Gastroesophageal sphincter (tissue), 4 donors: Measurements from ENCODE around the gene UBE2D4. TPM values are rescaled to one million over a fixed set of nuclear protein-coding genes. Genes with fewer than 3 reads are reported as not detected.
A peak's percentile ranks its signal among the peaks of the same experiment; 100 is the strongest.

Source experiments
- ATAC-seq: fragments of 150-250 bp; one replicate; pipeline ENCODE4 v1.9.1; 2016; ENCODE audit warnings: mild to moderate bottlenecking, moderate library complexity
- H3K27ac ChIP-seq, 4 donors: fragments of 200-600 bp; sonication (generic) in 3 of 4; 1 replicate in 3 of 4; 2 replicates in 1 of 4; pipeline ENCODE4 v1.5.1; 2016 to 2019
- H3K27me3 ChIP-seq: fragments of 200-600 bp; sonication (generic); one replicate; pipeline ENCODE4 v1.5.1; 2019
- H3K36me3 ChIP-seq, 2 donors: fragments of 200-600 bp; sonication (generic); one replicate each; pipeline ENCODE4 v1.5.1; 2019; ENCODE audit warnings: control low read depth in 1 of 2
- H3K4me1 ChIP-seq, 3 donors: fragments of 200-600 bp; sonication (generic); 1 replicate in 2 of 3; 2 replicates in 1 of 3; pipeline ENCODE4 v1.5.1; 2016 to 2019; ENCODE audit warnings: control low read depth in 2 of 3
- H3K4me3 ChIP-seq, 2 donors: fragments of 200-600 bp; sonication (generic); one replicate each; pipeline ENCODE4 v1.5.1; 2019; ENCODE audit warnings: mild to moderate bottlenecking in 1 of 2, moderate library complexity in 1 of 2
- H3K9me3 ChIP-seq, 3 donors: fragments of 200-600 bp; sonication (generic); one replicate each; pipeline ENCODE4 v1.5.1; 2017 to 2019; ENCODE audit warnings: control low read depth in 2 of 3
- EP300 ChIP-seq: sonication (generic); formaldehyde crosslinking; IDR thresholded peaks from one replicate; pipeline ENCODE4 v1.6.1; 2017; ENCODE audit warnings: antibody characterized with exemption, mild to moderate bottlenecking
- POLR2A ChIP-seq, 2 donors: fragments of 450-650 bp; IDR thresholded peaks; one replicate each; pipeline ENCODE4 v1.6.1; 2017; ENCODE audit warnings: antibody characterized with exemption in 2 of 2, mild to moderate bottlenecking in 2 of 2, moderate library complexity in 1 of 2
- POLR2AphosphoS5 ChIP-seq: sonication (generic); formaldehyde crosslinking; IDR thresholded peaks from one replicate; pipeline ENCODE4 v1.6.1; 2017; ENCODE audit warnings: antibody characterized with exemption
- WGBS, 2 donors: methylation state at CpG; one replicate each; pipeline ENCODE4 v1.1.5; 2018; ENCODE audit warnings: low coverage in 1 of 2; 5-methylcytosine and 5-hydroxymethylcytosine counted together
- total RNA-seq, 4 donors: library from RNA; depleted of rRNA; stranded (reverse); fragments of >200 nt; gene quantifications; one replicate each; pipeline ENCODE4 v1.1.0, GENCODE V29; 2016
- TF ChIP-seq, protein P1 (sequence below), 4 experiments: fragments of 200-600 bp in 2 of 4; fragments of 450-650 bp in 2 of 4; sonication (generic) in 1 of 4; IDR thresholded peaks; one replicate each; pipeline ENCODE4 v1.5.1; 2017 to 2019; ENCODE audit warnings: antibody characterized with exemption in 4 of 4, mild to moderate bottlenecking in 2 of 4, moderate library complexity in 2 of 4

Gene UBE2D4
- 10 to 100 TPM; 22.7 to 38.3 (median 28.5) TPM for total RNA-seq

DNA sequence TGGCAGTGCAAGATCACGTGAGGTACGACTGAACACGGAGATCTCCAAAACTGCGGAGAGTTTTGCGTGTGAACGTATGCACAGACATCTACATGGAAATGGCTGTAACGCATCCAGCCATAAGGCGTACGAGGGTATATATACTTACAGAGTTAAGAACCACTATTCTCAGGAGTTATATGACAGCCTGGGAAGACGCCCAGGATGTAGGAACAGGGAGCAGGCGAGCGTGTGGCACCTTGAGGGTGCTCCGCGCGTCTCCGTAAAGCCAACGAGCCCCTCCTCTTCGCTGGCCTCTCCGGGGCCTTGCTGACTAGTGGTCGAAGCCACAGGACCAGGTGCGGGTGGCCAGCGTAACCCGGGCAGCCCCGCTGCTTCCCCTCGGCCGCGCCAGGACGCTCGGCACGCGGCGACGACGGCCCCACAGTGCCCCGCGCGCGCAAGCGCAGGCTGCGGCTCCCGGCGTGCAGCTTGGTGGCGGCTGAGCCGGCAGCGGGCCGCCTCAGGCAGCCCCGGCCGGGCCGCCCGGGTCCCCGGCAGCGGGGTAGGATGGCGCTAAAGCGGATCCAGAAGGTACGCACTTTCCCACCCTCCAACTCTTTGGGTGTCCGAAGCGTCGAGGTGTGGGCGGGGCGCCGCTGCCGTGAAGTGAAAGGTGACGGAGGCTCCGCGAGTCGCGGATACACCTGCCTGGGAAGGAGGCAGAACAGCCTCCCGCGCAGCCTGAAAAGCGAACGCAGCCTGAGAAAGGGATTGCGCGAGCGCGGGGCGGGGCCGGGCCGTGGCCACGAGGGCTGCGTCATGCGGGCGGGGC lies at the start of gene UBE2D4:
Gene UBE2D4 (plus strand): TSS at position 453 of the 814 bp plus-strand sequence. CDS start 97 bp downstream, at position 550.
- no peaks in the 10 kb centered on the region for H3K9me3 ChIP-seq
- no peaks in the 10 kb centered on the region for H3K36me3 ChIP-seq
- 0 to 5% methylated on average over 4 to 11 of the region's 82 CpGs for WGBS, 2 donors

DNA sequence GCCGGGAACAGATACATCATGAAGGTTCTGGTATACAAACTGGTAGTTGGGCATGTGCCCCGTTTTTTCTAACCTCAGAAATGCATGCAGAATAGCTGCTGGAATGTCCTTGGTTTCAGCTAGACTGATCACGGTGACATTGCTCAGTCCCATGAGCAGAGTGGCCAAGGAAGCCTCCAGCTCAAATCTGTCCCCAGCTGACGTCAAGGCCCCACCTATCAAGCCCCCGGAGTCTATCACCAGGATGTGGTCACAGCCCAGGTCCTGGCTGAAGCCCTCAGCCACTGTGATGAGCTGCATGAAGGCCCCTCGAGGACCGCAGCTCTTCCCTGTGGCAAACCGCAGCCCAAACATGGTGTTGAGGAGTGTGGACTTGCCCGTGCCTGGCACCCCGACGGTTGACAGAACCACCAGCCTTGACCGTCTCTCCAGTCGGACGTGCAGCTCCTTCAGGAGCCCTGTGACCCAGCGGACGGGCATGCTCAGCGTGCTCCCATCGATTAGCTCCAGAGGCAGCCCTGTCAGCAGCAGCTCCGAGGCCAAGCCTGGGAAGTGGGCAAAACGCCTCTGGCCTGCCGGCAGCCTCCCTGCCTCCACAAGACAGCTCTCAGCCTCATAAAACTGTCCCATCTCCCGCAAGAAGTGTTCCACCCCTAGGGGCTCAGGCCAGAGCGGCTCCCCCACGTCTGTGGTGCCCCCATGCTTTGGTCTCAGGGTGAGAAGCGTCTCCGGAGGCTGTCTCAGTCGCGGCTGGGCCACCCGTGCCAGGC lies 49.1 kb upstream of the UBE2D4 start:
- TF ChIP-seq POLR2A (IDR thresholded peaks at IDR 0.05) (no peak), EP300 (no peak), POLR2AphosphoS5 (no peak)
- TF ChIP-seq, protein P1, sequence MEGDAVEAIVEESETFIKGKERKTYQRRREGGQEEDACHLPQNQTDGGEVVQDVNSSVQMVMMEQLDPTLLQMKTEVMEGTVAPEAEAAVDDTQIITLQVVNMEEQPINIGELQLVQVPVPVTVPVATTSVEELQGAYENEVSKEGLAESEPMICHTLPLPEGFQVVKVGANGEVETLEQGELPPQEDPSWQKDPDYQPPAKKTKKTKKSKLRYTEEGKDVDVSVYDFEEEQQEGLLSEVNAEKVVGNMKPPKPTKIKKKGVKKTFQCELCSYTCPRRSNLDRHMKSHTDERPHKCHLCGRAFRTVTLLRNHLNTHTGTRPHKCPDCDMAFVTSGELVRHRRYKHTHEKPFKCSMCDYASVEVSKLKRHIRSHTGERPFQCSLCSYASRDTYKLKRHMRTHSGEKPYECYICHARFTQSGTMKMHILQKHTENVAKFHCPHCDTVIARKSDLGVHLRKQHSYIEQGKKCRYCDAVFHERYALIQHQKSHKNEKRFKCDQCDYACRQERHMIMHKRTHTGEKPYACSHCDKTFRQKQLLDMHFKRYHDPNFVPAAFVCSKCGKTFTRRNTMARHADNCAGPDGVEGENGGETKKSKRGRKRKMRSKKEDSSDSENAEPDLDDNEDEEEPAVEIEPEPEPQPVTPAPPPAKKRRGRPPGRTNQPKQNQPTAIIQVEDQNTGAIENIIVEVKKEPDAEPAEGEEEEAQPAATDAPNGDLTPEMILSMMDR (IDR thresholded peaks at IDR 0.05): no peak
- Histone ChIP-seq H3K27ac (no peak overlapping the region), H3K4me1 (peaks cover 0 to 31% (median 9%) of the 10 kb centered on the region in 3 donors), H3K9me3 (no peaks in the 10 kb centered on the region), H3K36me3 (peaks cover 0 to 84% of the 10 kb centered on the region in 2 donors), H3K4me3 (no peak overlapping the region), H3K27me3 (no peaks in the 10 kb centered on the region)
- ATAC-seq: no peak
- 100% methylated on average over 1 of the region's 29 CpGs; no CpG with 5 or more reads in 1 of the 2 donors for WGBS, 2 donors

More for the DNA sequence above, at the start of gene UBE2D4:
- H3K27ac ChIP-seq: peak within 1 kb of the TSS; percentile 84 to 98 (median 94)
- TF ChIP-seq POLR2A (IDR thresholded peaks at IDR 0.05): peak; percentile 98
- TF ChIP-seq POLR2AphosphoS5: peak; percentile 99
- no peak for TF ChIP-seq EP300
- TF ChIP-seq, protein P1 (IDR thresholded peaks at IDR 0.05): peak in 1 of 4 experiments; percentile 17
- peaks cover 0 to 29% (median 10%) of the 10 kb centered on the region in 3 donors for H3K4me1 ChIP-seq
- no peaks in the 10 kb centered on the region for H3K27me3 ChIP-seq
- ATAC-seq: peak; percentile 95
- peak within 1 kb of the TSS; percentile 51 to 74 for H3K4me3 ChIP-seq

DNA sequence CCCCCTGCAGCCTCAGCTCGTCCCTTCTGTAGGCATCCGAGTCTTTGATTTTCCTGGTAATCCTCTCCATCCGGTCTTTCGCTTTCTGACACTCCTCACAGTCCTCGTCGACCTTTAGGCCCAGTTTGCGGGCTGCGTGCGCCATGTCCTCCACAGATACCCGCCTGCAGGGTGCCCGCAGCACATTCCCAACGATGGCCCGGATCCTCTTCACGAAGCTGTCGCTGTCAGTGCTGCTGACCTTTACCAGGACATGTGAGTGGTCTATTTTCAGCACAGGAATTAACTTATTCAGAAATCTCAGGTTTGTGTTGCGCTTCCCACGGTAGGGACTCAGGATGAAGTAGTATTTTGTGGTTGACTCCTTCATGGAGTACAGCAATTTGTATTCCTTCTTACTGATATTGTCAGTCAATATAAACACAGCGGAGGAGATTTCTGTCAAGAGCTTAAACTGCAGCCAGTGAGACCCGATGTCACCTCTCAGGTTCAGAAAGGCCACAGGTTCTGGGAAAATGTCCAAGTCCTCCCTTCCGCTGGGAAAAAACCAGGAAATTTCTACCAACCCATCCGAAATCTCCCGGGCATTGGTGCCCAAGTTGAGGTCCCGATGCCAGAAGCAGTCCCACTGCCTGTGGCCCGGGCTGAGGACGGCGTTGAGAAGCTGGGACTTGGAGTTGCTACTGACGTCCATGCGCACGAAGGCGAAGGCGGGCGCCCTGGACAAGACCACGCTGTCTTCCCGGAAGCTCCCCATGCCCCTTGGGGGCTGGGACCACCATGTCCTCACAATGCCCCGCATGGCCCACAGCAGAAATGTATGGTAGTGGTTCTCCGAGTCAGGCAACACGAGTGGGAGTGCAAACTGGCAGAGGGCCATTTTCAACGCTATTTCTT lies 48.0 kb upstream of the UBE2D4 start:
- H3K27ac ChIP-seq: peak overlapping the region in 2 of 4 donors; percentile 13 to 38
- no peak for ATAC-seq
- no peaks in the 10 kb centered on the region for H3K27me3 ChIP-seq
- H3K4me3 ChIP-seq: no peak overlapping the region
- peaks cover 0 to 20% (median 1%) of the 10 kb centered on the region in 3 donors for H3K4me1 ChIP-seq
- 87 to 93% methylated on average over 6 to 19 of the region's 38 CpGs for WGBS, 2 donors
- TF ChIP-seq POLR2AphosphoS5 (no peak), POLR2A (IDR thresholded peaks at IDR 0.05) (no peak), EP300 (no peak)
- TF ChIP-seq, protein P1 (IDR thresholded peaks at IDR 0.05): no peak
- peaks cover 0 to 87% of the 10 kb centered on the region in 2 donors for H3K36me3 ChIP-seq
- H3K9me3 ChIP-seq: no peaks in the 10 kb centered on the region

DNA sequence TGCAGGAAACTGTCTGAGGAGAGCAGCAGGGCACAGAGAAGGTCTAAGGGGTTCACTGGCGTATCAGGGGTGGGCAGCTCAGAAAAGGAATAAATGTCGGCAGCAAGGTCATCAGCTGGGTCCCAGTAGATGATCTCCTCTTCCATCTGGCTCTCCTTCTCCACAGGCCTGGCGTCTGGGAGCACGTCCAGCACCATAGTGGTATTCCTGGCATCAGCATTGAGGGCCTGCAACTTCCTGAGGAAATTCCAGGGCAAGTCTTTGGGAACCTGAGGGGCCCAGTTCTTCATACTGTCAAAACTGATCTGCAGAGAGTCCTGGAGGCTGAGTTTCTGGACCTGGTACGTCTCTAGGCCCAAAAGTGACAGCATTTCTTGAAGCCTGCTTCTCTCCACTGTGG lies 47.4 kb upstream of the UBE2D4 start:
- no CpG with 5 or more reads among the region's 5 CpGs for WGBS, 2 donors
- no peak overlapping the region for H3K4me3 ChIP-seq

More for the DNA sequence above, 47.4 kb upstream of the UBE2D4 start:
- ATAC-seq: no peak
- no peaks in the 10 kb centered on the region for H3K9me3 ChIP-seq
- peaks cover 0 to 14% (median 0%) of the 10 kb centered on the region in 3 donors for H3K4me1 ChIP-seq
- no peak for TF ChIP-seq POLR2AphosphoS5
- TF ChIP-seq, protein P1 (IDR thresholded peaks at IDR 0.05): no peak
- no peak for TF ChIP-seq EP300
- no peak for TF ChIP-seq POLR2A (IDR thresholded peaks at IDR 0.05)
- H3K27me3 ChIP-seq: no peaks in the 10 kb centered on the region
- peaks cover 0 to 93% of the 10 kb centered on the region in 2 donors for H3K36me3 ChIP-seq
- H3K27ac ChIP-seq: peak overlapping the region in 2 of 4 donors; percentile 13 to 38
